KBM-7 (cell line): ENCODE results near the gene CCL1.
"Not testable (repeated sequence)": the region's sequence is repeated elsewhere in the genome, so short reads cannot be mapped to it uniquely, and the experiment has no call there.

ENCODE experiments used
- DNase-seq: peaks from one replicate; pipeline ENCODE4 v3.0.0-alpha.2; 2015
- in situ Hi-C: fragments of 300-500 bp; cut with MboI; formaldehyde crosslinking; loops from 2 replicates; pipeline ENCODE4 v1.14.3; 2020; ENCODE audit warnings: low sequenced_read_pairs, low pct_unique_long_range_greater_than_20kb, mixed read lengths

The CCL1 gene

GRCh38 chr17:34366529-34367107, 3.6 kb upstream of the CCL1 start:
- no peak for DNase-seq
- in situ Hi-C loops, result loop anchor here (10.0 kb wide), 1 partner anchor 162 kb away; no protein-coding TSS in a partner anchor

DNA sequence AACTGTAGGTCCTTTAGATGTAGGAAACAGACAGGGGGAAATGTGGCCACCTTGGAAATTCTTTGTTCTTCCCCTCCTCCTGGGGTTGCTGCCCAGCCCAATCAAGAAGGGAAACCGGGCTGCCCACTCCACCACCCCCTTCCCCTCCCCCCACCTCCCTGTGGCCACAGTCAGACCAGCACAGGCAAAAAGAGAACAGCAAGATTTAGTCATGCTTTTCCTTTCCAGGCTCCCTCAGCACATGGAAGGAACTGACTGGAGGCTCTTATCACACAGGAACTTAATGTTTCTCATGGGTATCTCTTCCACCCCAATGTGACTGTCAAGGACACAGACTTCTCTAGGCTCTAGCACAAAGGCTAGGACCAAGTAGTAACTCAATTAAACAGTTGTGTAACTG, 3.0 kb upstream of the CCL1 start:
- DNase-seq, result no peak
- in situ Hi-C loops, result loop anchor here (10.0 kb wide), 1 partner anchor 161 kb away; no protein-coding TSS in a partner anchor

DNA sequence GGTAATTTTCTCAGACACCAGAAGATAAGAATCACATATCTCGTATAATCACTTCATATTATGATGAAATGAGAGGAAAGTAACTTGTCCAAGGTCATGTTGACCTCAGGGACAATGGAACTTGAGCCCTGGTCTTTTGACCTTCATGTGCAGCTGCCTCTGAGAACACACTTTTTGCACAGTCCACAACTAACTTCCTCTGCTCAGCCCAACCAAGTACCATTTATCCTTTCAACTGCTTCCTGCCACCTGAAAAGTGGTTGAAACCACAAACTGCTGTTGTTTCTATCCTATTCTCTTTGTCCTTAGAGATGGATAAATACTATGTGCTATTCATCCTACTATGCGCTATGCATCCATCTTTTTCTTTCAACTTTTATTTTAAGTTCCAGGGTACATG, 2.3 kb upstream of the CCL1 start:
- in situ Hi-C loops, result loop anchor here (10.0 kb wide), 1 partner anchor 161 kb away; no protein-coding TSS in a partner anchor
- DNase-seq, result peak; percentile 15

DNA sequence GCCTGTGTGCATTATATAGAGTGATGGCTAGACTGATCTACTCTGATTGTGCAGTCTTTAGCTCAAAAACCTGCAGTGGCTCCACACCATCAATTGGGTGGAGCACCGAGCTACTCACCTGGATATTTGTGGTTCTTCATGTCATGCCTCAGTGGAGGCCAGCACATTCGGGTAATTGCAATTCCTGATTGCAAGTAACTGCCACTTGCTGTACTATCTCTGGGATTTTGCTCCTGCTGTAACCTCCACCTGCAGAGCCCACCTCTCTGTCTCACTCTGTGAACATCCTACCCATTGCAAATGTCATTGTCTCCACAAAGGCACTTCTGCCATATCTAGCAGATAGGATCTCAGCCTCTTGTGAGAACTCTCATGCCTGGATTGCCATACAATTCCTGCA, 1.7 kb upstream of the CCL1 start:
- DNase-seq, result no peak
- in situ Hi-C loops, result loop anchor here (10.0 kb wide), 1 partner anchor 160 kb away; no protein-coding TSS in a partner anchor

GRCh38 chr17:34361478-34362061, 1.5 kb downstream of the CCL1 start:
- peak; percentile 88 for DNase-seq
- in situ Hi-C loops, result loop anchor here (10.0 kb wide), 1 partner anchor 157 kb away; no protein-coding TSS in a partner anchor

GRCh38 chr17:34360601-34361270, 2.3 kb downstream of the CCL1 start:
- no peak for DNase-seq
- in situ Hi-C loops, result loop anchor here (10.0 kb wide), 1 partner anchor 156 kb away; no protein-coding TSS in a partner anchor

DNA sequence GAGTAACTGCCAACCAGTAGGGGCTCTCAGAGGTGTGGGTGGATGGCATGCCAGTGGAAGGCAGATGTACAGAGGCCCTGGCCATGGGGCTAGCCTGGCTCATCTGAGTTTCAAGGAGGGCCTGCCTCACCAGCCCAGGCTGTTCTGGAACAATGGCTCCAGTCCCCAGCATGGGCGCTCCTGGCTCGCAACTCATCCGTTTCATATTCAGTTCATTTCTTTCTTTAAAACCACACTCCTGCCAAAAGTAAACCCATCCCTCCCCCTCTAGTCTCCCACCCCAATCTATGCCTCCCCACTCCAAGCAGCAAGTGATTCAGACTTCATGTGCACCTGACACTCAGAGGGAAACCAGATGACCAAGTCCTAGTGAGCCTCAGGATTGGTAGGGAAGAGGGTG, 4.4 kb downstream of the CCL1 start:
- in situ Hi-C loops, result no loop called here
- DNase-seq, result no peak

DNA sequence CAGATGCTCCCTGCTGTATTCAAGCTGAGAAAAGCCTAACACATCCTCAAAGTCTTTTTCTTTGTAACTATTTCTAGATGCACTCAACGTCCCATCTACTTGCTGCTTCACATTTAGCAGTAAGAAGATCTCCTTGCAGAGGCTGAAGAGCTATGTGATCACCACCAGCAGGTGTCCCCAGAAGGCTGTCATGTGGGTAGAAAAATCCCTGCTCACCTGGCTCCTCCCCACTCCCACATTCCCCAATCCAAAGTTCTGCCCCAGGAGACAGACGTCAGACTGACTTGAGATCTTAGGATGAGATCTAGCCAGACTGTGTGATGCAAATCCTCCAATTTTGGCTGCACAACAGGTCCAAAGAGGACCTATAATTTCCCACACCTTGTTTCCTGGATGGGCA, 5.6 kb downstream of the CCL1 start:
- in situ Hi-C loops, result no loop called here
- DNase-seq, result no peak

- in situ Hi-C loops, result no loop called here
- no peak for DNase-seq
Measured at GRCh38 chr17:34356194-34356593, 6.8 kb downstream of the CCL1 start, which contains the start of gene CCL13. CCL13 (plus strand) TSS chr17:34356480; CDS start chr17:34356527, 47 bp downstream.

GRCh38 chr17:34354637-34355036, 8.4 kb downstream of the CCL1 start:
- DNase-seq, result no peak
- in situ Hi-C loops, result no loop called here

- no peak for DNase-seq
- in situ Hi-C loops, result no loop called here
Measured at GRCh38 chr17:34352191-34352590, 10.8 kb downstream of the CCL1 start.

- in situ Hi-C loops, result no loop called here
- no peak for DNase-seq
Measured at GRCh38 chr17:34351096-34351495, 11.9 kb downstream of the CCL1 start.

DNA sequence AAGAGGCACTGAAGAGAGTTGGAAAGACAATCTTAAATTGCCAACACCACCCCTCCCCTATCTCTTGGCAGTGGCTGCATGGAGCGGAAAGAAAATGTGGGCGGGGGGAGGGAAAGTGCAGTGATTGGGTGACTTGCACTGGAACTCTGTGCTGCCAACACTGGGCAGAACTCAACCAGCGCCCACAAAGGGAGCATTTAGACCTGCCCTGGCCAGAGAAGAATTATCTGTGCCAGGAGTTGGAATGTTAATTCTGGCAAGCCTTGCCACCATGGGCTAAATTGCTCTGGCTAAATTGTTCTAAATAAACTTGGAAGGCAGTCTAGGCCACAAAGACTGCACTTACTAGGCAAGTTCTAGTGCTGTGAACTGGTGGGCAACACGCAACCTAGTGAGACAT, 13.3 kb downstream of the CCL1 start:
- in situ Hi-C loops, result no loop called here
- DNase-seq, result no peak

GRCh38 chr17:34347063-34347462, 16.0 kb downstream of the CCL1 start:
- in situ Hi-C loops, result no loop called here
- no peak for DNase-seq

DNA sequence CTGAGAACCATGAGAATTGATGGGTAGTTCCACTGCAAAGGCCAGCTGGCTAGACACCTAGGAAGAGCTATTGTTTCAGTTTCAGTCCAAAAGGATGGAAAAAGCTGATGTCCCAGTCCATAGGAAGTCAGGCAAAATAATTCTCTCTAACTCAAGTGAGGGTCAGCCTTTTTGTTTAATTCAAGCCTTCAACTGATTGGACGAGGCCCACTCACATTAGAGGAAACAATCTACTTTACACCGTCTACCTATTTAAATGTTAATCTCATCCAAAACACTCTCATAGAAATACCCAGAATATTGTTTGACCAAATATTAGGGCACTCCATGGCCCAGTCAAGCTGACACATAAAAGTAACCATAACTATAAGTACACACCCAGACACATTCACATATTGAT, 21.1 kb downstream of the CCL1 start:
- in situ Hi-C loops, result no loop called here
- no peak for DNase-seq

- in situ Hi-C loops, result no loop called here
- no peak for DNase-seq
Measured at GRCh38 chr17:34339138-34339770, 23.8 kb downstream of the CCL1 start.

- no peak for DNase-seq
- in situ Hi-C loops, result no loop called here
Measured at GRCh38 chr17:34337701-34338100, 25.3 kb downstream of the CCL1 start.

GRCh38 chr17:34327580-34327979, 35.5 kb downstream of the CCL1 start:
- DNase-seq, in situ Hi-C loops: not testable (repeated sequence)

- DNase-seq, result no peak
- in situ Hi-C loops, result no loop called here
Measured at GRCh38 chr17:34321964-34322363, 41.1 kb downstream of the CCL1 start.

GRCh38 chr17:34319039-34319483, 44.0 kb downstream of the CCL1 start, which contains the start of gene CCL8:
CCL8 (plus strand) TSS chr17:34319435; CDS start chr17:34319502, 67 bp downstream.
- no peak for DNase-seq
- in situ Hi-C loops, result no loop called here
